CD4-positive, CD25-positive, alpha-beta regulatory T cell (primary cell): Measurements from ENCODE around the gene CACNA2D1. TPM values are rescaled to one million over a fixed set of nuclear protein-coding genes. Genes with fewer than 3 reads are reported as not detected.

ENCODE experiments used
- ATAC-seq, 2 donors: fragments of 150-1000 bp; cut with Tn5 transposase; one replicate each; pipeline ENCODE4 v1.10.0; 2021; ENCODE audit warnings: low read depth in 2 of 2, moderate number of reproducible peaks in 2 of 2, moderate library complexity in 1 of 2
- DNase-seq, 3 donors: peaks; one replicate each; pipeline versions ENCODE4 v3.0.0 to v3.0.0-alpha.2; 2012 to 2022; ENCODE audit warnings: mixed read lengths in 1 of 3
- H3K27ac ChIP-seq: one replicate; pipeline ENCODE4 v1.7.0; 2013; ENCODE audit warnings: mild to moderate bottlenecking, low read length; ENCODE audit not compliant: insufficient read depth, poor library complexity, severe bottlenecking
- H3K27me3 ChIP-seq: one replicate; pipeline ENCODE4 v1.7.0; 2013; ENCODE audit warnings: low read length; ENCODE audit not compliant: control insufficient read depth, insufficient read depth
- H3K36me3 ChIP-seq: one replicate; pipeline ENCODE4 v1.7.0; 2013; ENCODE audit warnings: mild to moderate bottlenecking, low read length, moderate library complexity; ENCODE audit not compliant: control insufficient read depth, insufficient read depth
- H3K4me1 ChIP-seq: 2 replicates; pipeline ENCODE4 v1.7.0; 2013; ENCODE audit warnings: mild to moderate bottlenecking, low read length; ENCODE audit not compliant: insufficient read depth, control insufficient read depth, poor library complexity, severe bottlenecking
- H3K4me3 ChIP-seq: one replicate; pipeline ENCODE4 v1.7.0; 2013; ENCODE audit warnings: low read depth, mild to moderate bottlenecking, low read length, moderate library complexity
- H3K9me3 ChIP-seq, 2 experiments: 1 replicate in 1 of 2; 2 replicates in 1 of 2; pipeline ENCODE4 v1.7.0; 2013; ENCODE audit warnings: low read length in 2 of 2, mild to moderate bottlenecking in 1 of 2, moderate library complexity in 1 of 2; ENCODE audit not compliant: control insufficient read depth in 2 of 2
- H3K27ac Mint-ChIP-seq, 3 donors: one replicate each; pipeline ENCODE4 v1.8.0; 2020 to 2022; ENCODE audit warnings: mild to moderate bottlenecking in 3 of 3, mixed read lengths in 3 of 3, moderate library complexity in 2 of 3
- H3K27me3 Mint-ChIP-seq: one replicate; pipeline ENCODE4 v1.8.0; 2022; ENCODE audit warnings: mild to moderate bottlenecking, mixed read lengths
- H3K36me3 Mint-ChIP-seq: one replicate; pipeline ENCODE4 v1.8.0; 2020; ENCODE audit warnings: mixed read lengths
- H3K4me1 Mint-ChIP-seq, 4 donors: one replicate each; pipeline ENCODE4 v1.8.0; 2020 to 2022; ENCODE audit warnings: mixed read lengths in 4 of 4, mild to moderate bottlenecking in 1 of 4
- H3K4me3 Mint-ChIP-seq, 4 donors: one replicate each; pipeline ENCODE4 v1.8.0; 2020 to 2022; ENCODE audit warnings: mild to moderate bottlenecking in 4 of 4, mixed read lengths in 4 of 4, moderate library complexity in 3 of 4
- H3K9me3 Mint-ChIP-seq, 7 donors: one replicate each; pipeline ENCODE4 v1.8.0; 2020 to 2022; ENCODE audit warnings: mixed read lengths in 7 of 7, mild to moderate bottlenecking in 3 of 7, moderate library complexity in 2 of 7
- polyA plus RNA-seq, 4 donors: library from polyadenylated mRNA; unstranded; fragments of 300-500 nt; fragmentation: Illumina TruSeq; gene quantifications; one replicate each; pipeline ENCODE4 v1.2.3, GENCODE V29; 2021
- total RNA-seq: library from RNA; stranded (reverse); gene quantifications from one replicate; pipeline ENCODE4 v1.2.3, GENCODE V29; 2022

CACNA2D1 gene
- total and polyA plus RNA-seq, 5 donors from 2014 or later = not detected

- no peak overlapping the region for H3K4me3 ChIP-seq
- no peaks in the 10 kb centered on the region for H3K9me3 ChIP-seq
- H3K36me3 ChIP-seq = no peaks in the 10 kb centered on the region
- H3K27ac ChIP-seq = no peak overlapping the region
- H3K27me3 ChIP-seq = no peaks in the 10 kb centered on the region
- Mint-ChIP-seq H3K4me3 (no peak overlapping the region), H3K36me3 (no peaks in the 10 kb centered on the region), H3K4me1 (no peaks in the 10 kb centered on the region), H3K9me3 (peaks cover 0 to 8% (median 2%) of the 10 kb centered on the region in 7 donors), H3K27ac (no peak overlapping the region), H3K27me3 (no peaks in the 10 kb centered on the region)
- DNase-seq = peak in 1 of 3 donors; percentile 17
- no peaks in the 10 kb centered on the region for H3K4me1 ChIP-seq
- ATAC-seq = no peak
These were observed 399.0 kb downstream of the CACNA2D1 start for GRCh38 chr7:82044497-82045080.

GRCh38 chr7:82039621-82040020 is 404.0 kb downstream of the CACNA2D1 start:
- no peak for DNase-seq
- no peaks in the 10 kb centered on the region for H3K9me3 ChIP-seq
- Mint-ChIP-seq H3K9me3 (peaks cover 0 to 5% (median 3%) of the 10 kb centered on the region in 7 donors), H3K4me1 (no peaks in the 10 kb centered on the region), H3K36me3 (no peaks in the 10 kb centered on the region), H3K27ac (no peak overlapping the region), H3K27me3 (no peaks in the 10 kb centered on the region), H3K4me3 (no peak overlapping the region)
- H3K4me3 ChIP-seq = no peak overlapping the region
- no peak overlapping the region for H3K27ac ChIP-seq
- no peaks in the 10 kb centered on the region for H3K27me3 ChIP-seq
- no peaks in the 10 kb centered on the region for H3K36me3 ChIP-seq
- no peaks in the 10 kb centered on the region for H3K4me1 ChIP-seq
- ATAC-seq = no peak

- no peaks in the 10 kb centered on the region for H3K4me1 Mint-ChIP-seq
- H3K27ac Mint-ChIP-seq = no peak overlapping the region
- no peak overlapping the region for H3K4me3 ChIP-seq
- no peaks in the 10 kb centered on the region for H3K9me3 ChIP-seq
- H3K27me3 Mint-ChIP-seq = no peaks in the 10 kb centered on the region
- no peak for DNase-seq
- no peaks in the 10 kb centered on the region for H3K4me1 ChIP-seq
- no peak for ATAC-seq
- H3K4me3 Mint-ChIP-seq = no peak overlapping the region
- H3K27me3 ChIP-seq = no peaks in the 10 kb centered on the region
- H3K9me3 Mint-ChIP-seq = peaks cover 0 to 5% (median 4%) of the 10 kb centered on the region in 7 donors
- H3K27ac ChIP-seq = no peak overlapping the region
- no peaks in the 10 kb centered on the region for H3K36me3 ChIP-seq
- H3K36me3 Mint-ChIP-seq = no peaks in the 10 kb centered on the region
These were observed 407.3 kb downstream of the CACNA2D1 start for GRCh38 chr7:82036146-82036886.

DNA sequence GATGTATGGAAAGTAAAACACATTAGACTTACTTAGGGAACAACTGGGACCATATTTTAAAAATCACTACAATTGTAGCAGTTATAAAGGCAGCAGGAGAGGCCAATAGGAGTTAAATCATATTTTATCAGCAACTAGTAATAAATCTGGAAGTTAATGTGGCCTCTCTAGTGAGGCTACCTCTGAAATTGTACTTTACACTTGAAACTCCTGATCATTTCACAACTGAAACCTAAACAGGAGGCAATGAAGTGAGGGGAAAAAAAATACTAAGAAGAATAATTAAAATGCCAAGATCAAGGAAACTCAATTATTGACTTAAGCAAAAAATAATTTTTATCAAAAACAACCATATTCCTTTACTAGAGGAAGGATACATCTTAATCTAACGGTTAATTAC is 408.1 kb downstream of the CACNA2D1 start:
- Histone ChIP-seq H3K9me3 (no peaks in the 10 kb centered on the region), H3K27ac (no peak overlapping the region), H3K4me1 (no peaks in the 10 kb centered on the region), H3K27me3 (no peaks in the 10 kb centered on the region), H3K36me3 (no peaks in the 10 kb centered on the region), H3K4me3 (no peak overlapping the region)
- Mint-ChIP-seq H3K4me3 (no peak overlapping the region), H3K4me1 (no peaks in the 10 kb centered on the region), H3K36me3 (no peaks in the 10 kb centered on the region), H3K9me3 (peaks cover 0 to 5% (median 4%) of the 10 kb centered on the region in 7 donors), H3K27ac (no peak overlapping the region), H3K27me3 (no peaks in the 10 kb centered on the region)
- DNase-seq = no peak
- no peak for ATAC-seq

DNA sequence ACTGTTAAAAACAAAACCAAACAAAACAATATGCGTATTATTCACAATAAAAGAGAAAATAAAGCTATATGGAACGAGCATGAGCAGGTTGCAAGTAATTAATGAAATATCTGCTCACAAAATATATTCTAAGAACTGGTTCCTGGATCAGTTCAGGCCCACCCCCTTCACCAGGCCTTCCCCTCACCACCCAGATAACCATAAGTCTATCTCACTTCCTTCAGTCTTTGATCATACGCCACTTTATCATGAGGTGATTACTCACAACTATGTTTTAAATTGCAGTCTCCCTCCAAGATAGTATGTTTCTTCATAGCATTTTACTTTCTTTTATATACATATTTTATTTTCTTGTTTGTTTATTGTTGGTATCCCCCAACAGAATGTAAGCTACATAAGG is 410.7 kb downstream of the CACNA2D1 start:
- Mint-ChIP-seq H3K27me3 (no peaks in the 10 kb centered on the region), H3K9me3 (peaks cover 0 to 6% (median 2%) of the 10 kb centered on the region in 7 donors), H3K4me1 (no peaks in the 10 kb centered on the region), H3K4me3 (no peak overlapping the region), H3K27ac (no peak overlapping the region), H3K36me3 (no peaks in the 10 kb centered on the region)
- DNase-seq (no peak), ATAC-seq (no peak)
- H3K27ac ChIP-seq = no peak overlapping the region
- no peak overlapping the region for H3K4me3 ChIP-seq
- no peaks in the 10 kb centered on the region for H3K27me3 ChIP-seq
- H3K9me3 ChIP-seq = no peaks in the 10 kb centered on the region
- H3K36me3 ChIP-seq = no peaks in the 10 kb centered on the region
- H3K4me1 ChIP-seq = no peaks in the 10 kb centered on the region

DNA sequence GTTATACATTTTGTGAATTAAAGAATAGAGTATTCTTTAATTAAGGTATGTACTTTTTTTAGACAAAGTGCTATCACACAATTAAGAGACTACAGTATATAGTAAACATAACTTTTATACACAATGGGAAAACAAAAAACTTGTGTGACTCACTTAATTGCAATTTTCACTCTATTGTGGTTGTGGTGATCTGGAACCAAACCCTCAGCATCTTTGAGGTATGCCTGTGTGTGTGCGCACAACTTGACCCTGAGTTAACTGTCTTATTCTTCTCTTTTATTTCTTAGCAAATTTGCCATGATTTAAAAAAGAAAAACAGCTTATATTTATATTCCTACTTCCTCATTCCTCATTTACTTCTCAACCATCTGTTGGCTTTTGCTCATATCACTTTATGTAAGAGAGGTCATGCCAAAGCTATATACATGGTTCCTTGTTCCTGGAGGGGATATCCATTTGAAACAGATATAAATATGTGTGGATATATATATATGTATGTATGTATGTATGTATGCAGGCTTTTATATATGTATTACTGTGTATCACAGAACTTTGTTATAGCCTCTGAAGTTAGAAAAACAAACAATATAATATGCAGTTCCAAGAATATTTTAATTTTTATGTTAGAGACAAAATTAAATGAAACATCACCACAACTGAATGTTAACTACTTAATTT is 414.2 kb downstream of the CACNA2D1 start:
- Mint-ChIP-seq H3K27me3 (no peaks in the 10 kb centered on the region), H3K4me3 (no peak overlapping the region), H3K27ac (no peak overlapping the region), H3K4me1 (no peaks in the 10 kb centered on the region), H3K36me3 (no peaks in the 10 kb centered on the region), H3K9me3 (peaks cover 0 to 7% (median 4%) of the 10 kb centered on the region in 7 donors)
- ATAC-seq (no peak), DNase-seq (no peak)
- Histone ChIP-seq H3K4me3 (no peak overlapping the region), H3K4me1 (no peaks in the 10 kb centered on the region), H3K36me3 (no peaks in the 10 kb centered on the region), H3K27ac (no peak overlapping the region), H3K9me3 (no peaks in the 10 kb centered on the region), H3K27me3 (no peaks in the 10 kb centered on the region)

GRCh38 chr7:82028097-82028496 is 415.5 kb downstream of the CACNA2D1 start:
- Histone ChIP-seq H3K27ac (no peak overlapping the region), H3K36me3 (no peaks in the 10 kb centered on the region), H3K4me3 (no peak overlapping the region), H3K27me3 (no peaks in the 10 kb centered on the region), H3K4me1 (no peaks in the 10 kb centered on the region), H3K9me3 (no peaks in the 10 kb centered on the region)
- no peaks in the 10 kb centered on the region for H3K4me1 Mint-ChIP-seq
- ATAC-seq (no peak), DNase-seq (no peak)
- H3K9me3 Mint-ChIP-seq = peaks cover 0 to 7% (median 5%) of the 10 kb centered on the region in 7 donors
- no peaks in the 10 kb centered on the region for H3K36me3 Mint-ChIP-seq
- H3K4me3 Mint-ChIP-seq = no peak overlapping the region
- H3K27me3 Mint-ChIP-seq = no peaks in the 10 kb centered on the region
- no peak overlapping the region for H3K27ac Mint-ChIP-seq
